Measurements from ENCODE around the gene MTMR11. TPM values are rescaled to one million over a fixed set of nuclear protein-coding genes. Genes with fewer than 3 reads are reported as not detected.

The MTMR11 gene
- total and polyA plus RNA-seq, 9 of the 15 experiments (the other 6 are each of a cell fraction or from before 2014, with no cell fraction given): 0.09 to 1.6 (median 0.51) TPM

- peak in 2 of 3 experiments; percentile 10 to 46; a peak in 2 of 6 replicates for TF ChIP-seq ZBTB11 (CRISPR knock-in tag; IDR thresholded peaks at IDR 0.05)
- peak; percentile 84 for TF ChIP-seq POLR2B (IDR thresholded peaks at IDR 0.05; ENCODE audit: low read depth, partially characterized antibody)
- TF ChIP-seq STAT5A (IDR thresholded peaks at IDR 0.05; ENCODE audit: borderline replicate concordance, low read length): peak; percentile 25; the same call in 1 of the 2 replicates
- TF ChIP-seq, protein P1, sequence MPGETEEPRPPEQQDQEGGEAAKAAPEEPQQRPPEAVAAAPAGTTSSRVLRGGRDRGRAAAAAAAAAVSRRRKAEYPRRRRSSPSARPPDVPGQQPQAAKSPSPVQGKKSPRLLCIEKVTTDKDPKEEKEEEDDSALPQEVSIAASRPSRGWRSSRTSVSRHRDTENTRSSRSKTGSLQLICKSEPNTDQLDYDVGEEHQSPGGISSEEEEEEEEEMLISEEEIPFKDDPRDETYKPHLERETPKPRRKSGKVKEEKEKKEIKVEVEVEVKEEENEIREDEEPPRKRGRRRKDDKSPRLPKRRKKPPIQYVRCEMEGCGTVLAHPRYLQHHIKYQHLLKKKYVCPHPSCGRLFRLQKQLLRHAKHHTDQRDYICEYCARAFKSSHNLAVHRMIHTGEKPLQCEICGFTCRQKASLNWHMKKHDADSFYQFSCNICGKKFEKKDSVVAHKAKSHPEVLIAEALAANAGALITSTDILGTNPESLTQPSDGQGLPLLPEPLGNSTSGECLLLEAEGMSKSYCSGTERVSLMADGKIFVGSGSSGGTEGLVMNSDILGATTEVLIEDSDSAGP (CRISPR knock-in tag; IDR thresholded peaks at IDR 0.05): peak; percentile 17; the same call in 1 of the 2 replicates
- TF ChIP-seq RNF2 (IDR thresholded peaks at IDR 0.05): peak; percentile 51; the same call in 1 of the 2 replicates
- TF ChIP-seq SRSF3 (IDR thresholded peaks at IDR 0.05; ENCODE audit: insufficient read depth, low read length): 0 out of 2 replicates have a peak, but pooled peaks have one; percentile 46
- peak; percentile 53; the same call in 1 of the 2 replicates for TF ChIP-seq CTBP1 (IDR thresholded peaks at IDR 0.05; ENCODE audit: borderline replicate concordance)
- no peak for TF ChIP-seq FOXM1 (IDR thresholded peaks at IDR 0.05; ENCODE audit: low read depth)
- TF ChIP-seq FOXM1 (CRISPR knock-in tag; IDR thresholded peaks at IDR 0.05; ENCODE audit: low read depth): 0 out of 2 replicates have a peak, but pooled peaks have one; percentile 28
- peak; percentile 90 for TF ChIP-seq KDM5B (IDR thresholded peaks at IDR 0.05; ENCODE audit: insufficient replicate concordance, low read depth, low read length)
- TF ChIP-seq, protein P2, sequence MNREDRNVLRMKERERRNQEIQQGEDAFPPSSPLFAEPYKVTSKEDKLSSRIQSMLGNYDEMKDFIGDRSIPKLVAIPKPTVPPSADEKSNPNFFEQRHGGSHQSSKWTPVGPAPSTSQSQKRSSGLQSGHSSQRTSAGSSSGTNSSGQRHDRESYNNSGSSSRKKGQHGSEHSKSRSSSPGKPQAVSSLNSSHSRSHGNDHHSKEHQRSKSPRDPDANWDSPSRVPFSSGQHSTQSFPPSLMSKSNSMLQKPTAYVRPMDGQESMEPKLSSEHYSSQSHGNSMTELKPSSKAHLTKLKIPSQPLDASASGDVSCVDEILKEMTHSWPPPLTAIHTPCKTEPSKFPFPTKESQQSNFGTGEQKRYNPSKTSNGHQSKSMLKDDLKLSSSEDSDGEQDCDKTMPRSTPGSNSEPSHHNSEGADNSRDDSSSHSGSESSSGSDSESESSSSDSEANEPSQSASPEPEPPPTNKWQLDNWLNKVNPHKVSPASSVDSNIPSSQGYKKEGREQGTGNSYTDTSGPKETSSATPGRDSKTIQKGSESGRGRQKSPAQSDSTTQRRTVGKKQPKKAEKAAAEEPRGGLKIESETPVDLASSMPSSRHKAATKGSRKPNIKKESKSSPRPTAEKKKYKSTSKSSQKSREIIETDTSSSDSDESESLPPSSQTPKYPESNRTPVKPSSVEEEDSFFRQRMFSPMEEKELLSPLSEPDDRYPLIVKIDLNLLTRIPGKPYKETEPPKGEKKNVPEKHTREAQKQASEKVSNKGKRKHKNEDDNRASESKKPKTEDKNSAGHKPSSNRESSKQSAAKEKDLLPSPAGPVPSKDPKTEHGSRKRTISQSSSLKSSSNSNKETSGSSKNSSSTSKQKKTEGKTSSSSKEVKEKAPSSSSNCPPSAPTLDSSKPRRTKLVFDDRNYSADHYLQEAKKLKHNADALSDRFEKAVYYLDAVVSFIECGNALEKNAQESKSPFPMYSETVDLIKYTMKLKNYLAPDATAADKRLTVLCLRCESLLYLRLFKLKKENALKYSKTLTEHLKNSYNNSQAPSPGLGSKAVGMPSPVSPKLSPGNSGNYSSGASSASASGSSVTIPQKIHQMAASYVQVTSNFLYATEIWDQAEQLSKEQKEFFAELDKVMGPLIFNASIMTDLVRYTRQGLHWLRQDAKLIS (CRISPR knock-in tag; IDR thresholded peaks at IDR 0.05): peak; percentile 98
- no peak; the same call in 1 of the 2 replicates for TF ChIP-seq MBD2 (IDR thresholded peaks at IDR 0.05; ENCODE audit: borderline replicate concordance, low read depth)
- peak; percentile 90 for TF ChIP-seq PTBP1 (IDR thresholded peaks at IDR 0.05; ENCODE audit: low read depth, low read length)
- no peak for TF ChIP-seq ZNF445 (CRISPR knock-in tag; IDR thresholded peaks at IDR 0.05; ENCODE audit: low read depth)
- TF ChIP-seq KLF6 (CRISPR knock-in tag; IDR thresholded peaks at IDR 0.05; ENCODE audit: borderline replicate concordance): peak; percentile 18; the same call in 1 of the 2 replicates
These were observed 49.0 kb downstream of the MTMR11 start (continued) for GRCh38 chr1:149887456-149888246.

Measured in K562 (cell line).